HFFc6 (cell line): ENCODE data around the gene PAGR1. TPM values are rescaled to one million over a fixed set of nuclear protein-coding genes. Genes with fewer than 3 reads are reported as not detected.
A peak's percentile ranks its signal among the peaks of the same experiment; 100 is the strongest.

ENCODE experiments used
- DNase-seq: peaks from one replicate; pipeline ENCODE4 v3.0.0-alpha.2; 2018
- H3K27ac Mint-ChIP-seq: 2 replicates; pipeline ENCODE4 v1.8.0; 2020; ENCODE audit warnings: mild to moderate bottlenecking, mixed read lengths
- H3K27me3 Mint-ChIP-seq: 2 replicates; pipeline ENCODE4 v1.8.0; 2021; ENCODE audit warnings: mild to moderate bottlenecking, moderate library complexity, mixed read lengths; ENCODE audit not compliant: insufficient read depth
- H3K36me3 Mint-ChIP-seq: 2 replicates; pipeline ENCODE4 v1.8.0; 2021; ENCODE audit warnings: low read depth, mixed read lengths
- H3K4me1 Mint-ChIP-seq: 2 replicates; pipeline ENCODE4 v1.8.0; 2020; ENCODE audit warnings: low read depth, mixed read lengths
- H3K4me3 Mint-ChIP-seq: 2 replicates; pipeline ENCODE4 v1.8.0; 2020; ENCODE audit warnings: mild to moderate bottlenecking, moderate library complexity, mixed read lengths
- H3K9me3 Mint-ChIP-seq: 2 replicates; pipeline ENCODE4 v1.8.0; 2020; ENCODE audit warnings: mild to moderate bottlenecking, mixed read lengths
- total RNA-seq, 6 experiments: library from RNA; stranded (reverse); fragmentation: NEBNext Ultra II Directional; extraction: Animal tissue kit (Norgen Biotek cat#: 25700); gene quantifications; 2 replicates in 1 of 6; 3 replicates in 5 of 6; pipeline ENCODE4 v1.2.3, GENCODE V29; 2021
- TF ChIP-seq, protein P1 (sequence below): fragments of 200-600 bp; sonication (generic); IDR thresholded peaks from 2 replicates; pipeline ENCODE4 v1.5.0; 2021; ENCODE audit warnings: antibody characterized with exemption, mild to moderate bottlenecking

PAGR1 gene
- total RNA-seq, 6 experiments from 2014 or later, result 12.9 to 19.2 (median 17.7) TPM

GRCh38 chr16:29814592-29814991, 1.4 kb upstream of the PAGR1 start:
- DNase-seq, result no peak
- H3K27me3 Mint-ChIP-seq, result peaks cover 5% of the 10 kb centered on the region
- TF ChIP-seq, protein P1, sequence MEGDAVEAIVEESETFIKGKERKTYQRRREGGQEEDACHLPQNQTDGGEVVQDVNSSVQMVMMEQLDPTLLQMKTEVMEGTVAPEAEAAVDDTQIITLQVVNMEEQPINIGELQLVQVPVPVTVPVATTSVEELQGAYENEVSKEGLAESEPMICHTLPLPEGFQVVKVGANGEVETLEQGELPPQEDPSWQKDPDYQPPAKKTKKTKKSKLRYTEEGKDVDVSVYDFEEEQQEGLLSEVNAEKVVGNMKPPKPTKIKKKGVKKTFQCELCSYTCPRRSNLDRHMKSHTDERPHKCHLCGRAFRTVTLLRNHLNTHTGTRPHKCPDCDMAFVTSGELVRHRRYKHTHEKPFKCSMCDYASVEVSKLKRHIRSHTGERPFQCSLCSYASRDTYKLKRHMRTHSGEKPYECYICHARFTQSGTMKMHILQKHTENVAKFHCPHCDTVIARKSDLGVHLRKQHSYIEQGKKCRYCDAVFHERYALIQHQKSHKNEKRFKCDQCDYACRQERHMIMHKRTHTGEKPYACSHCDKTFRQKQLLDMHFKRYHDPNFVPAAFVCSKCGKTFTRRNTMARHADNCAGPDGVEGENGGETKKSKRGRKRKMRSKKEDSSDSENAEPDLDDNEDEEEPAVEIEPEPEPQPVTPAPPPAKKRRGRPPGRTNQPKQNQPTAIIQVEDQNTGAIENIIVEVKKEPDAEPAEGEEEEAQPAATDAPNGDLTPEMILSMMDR, result no peak
- peaks cover 88% of the 10 kb centered on the region for H3K4me1 Mint-ChIP-seq
- H3K36me3 Mint-ChIP-seq, result peaks cover 22% of the 10 kb centered on the region
- H3K9me3 Mint-ChIP-seq, result no peaks in the 10 kb centered on the region
- peak overlapping the region; percentile 94 for H3K4me3 Mint-ChIP-seq
- peak overlapping the region; percentile 96 for H3K27ac Mint-ChIP-seq

DNA sequence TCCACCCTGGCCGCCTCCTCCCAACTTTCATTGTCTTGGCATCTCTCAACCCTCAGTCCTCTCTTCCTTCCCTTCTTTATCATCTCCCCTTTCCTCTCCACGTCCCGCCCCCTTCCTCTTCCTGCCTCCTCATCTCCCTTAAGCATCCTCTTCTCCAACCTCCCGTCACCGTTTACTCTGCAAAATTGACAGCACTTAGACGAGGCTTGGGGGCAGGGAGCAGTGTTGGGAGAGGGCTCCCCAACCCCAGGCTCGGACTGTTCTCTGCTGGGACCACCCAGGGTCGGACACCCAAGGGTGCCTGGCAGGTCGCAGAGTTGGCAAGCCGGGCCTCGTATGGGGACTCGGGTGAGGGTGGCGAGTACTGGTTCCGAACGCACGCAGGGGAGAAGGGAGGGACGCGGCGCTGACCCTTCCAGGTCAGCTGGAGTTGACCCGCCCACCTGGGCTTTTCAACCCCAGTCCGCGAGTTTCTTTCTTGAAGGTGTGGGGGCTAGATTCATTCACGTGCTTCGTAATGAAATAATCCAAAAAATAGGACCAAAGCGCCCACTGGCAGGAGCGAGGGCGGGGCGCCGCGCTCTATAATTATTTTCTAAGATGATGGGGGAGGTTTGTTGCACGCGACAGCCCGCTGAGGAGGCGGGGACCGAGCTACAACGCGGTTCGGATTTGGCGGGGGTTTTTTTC, 775 bp upstream of the PAGR1 start:
- peak overlapping the region; percentile 96 for H3K27ac Mint-ChIP-seq
- no peaks in the 10 kb centered on the region for H3K9me3 Mint-ChIP-seq
- H3K4me3 Mint-ChIP-seq, result peak overlapping the region; percentile 94
- TF ChIP-seq, protein P1, result no peak
- H3K36me3 Mint-ChIP-seq, result peaks cover 25% of the 10 kb centered on the region
- DNase-seq, result no peak
- H3K27me3 Mint-ChIP-seq, result peaks cover 5% of the 10 kb centered on the region
- H3K4me1 Mint-ChIP-seq, result peaks cover 88% of the 10 kb centered on the region

DNA sequence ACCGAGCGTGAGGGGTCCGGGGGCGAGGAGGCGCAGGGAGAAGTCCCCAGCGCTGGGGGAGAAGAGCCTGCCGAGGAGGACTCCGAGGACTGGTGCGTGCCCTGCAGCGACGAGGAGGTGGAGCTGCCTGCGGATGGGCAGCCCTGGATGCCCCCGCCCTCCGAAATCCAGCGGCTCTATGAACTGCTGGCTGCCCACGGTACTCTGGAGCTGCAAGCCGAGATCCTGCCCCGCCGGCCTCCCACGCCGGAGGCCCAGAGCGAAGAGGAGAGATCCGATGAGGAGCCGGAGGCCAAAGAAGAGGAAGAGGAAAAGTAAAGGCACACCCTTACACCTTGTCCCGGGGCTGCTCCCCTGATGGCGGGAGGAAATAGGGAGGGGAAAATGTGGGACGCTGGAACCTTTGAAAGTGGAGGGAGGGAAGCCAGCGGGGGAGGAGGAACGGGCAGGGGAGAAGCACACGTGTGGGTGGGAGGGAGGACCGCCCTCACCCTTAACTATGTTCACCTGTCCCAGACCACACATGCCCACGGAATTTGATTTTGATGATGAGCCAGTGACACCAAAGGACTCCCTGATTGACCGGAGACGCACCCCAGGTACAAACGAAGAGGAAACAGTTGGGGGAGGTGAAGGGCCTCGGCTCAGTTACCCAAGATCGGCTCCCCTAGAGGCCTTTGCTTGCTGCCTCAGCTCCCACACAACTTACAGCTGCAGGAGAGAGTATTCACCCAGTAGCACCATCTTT, 916 bp downstream of the PAGR1 start:
- peak overlapping the region; percentile 94 for H3K4me3 Mint-ChIP-seq
- peaks cover 5% of the 10 kb centered on the region for H3K27me3 Mint-ChIP-seq
- peaks cover 35% of the 10 kb centered on the region for H3K36me3 Mint-ChIP-seq
- TF ChIP-seq, protein P1, result no peak
- no peaks in the 10 kb centered on the region for H3K9me3 Mint-ChIP-seq
- peak; percentile 61 for DNase-seq
- peak overlapping the region; percentile 96 for H3K27ac Mint-ChIP-seq
- H3K4me1 Mint-ChIP-seq, result peaks cover 78% of the 10 kb centered on the region

DNA sequence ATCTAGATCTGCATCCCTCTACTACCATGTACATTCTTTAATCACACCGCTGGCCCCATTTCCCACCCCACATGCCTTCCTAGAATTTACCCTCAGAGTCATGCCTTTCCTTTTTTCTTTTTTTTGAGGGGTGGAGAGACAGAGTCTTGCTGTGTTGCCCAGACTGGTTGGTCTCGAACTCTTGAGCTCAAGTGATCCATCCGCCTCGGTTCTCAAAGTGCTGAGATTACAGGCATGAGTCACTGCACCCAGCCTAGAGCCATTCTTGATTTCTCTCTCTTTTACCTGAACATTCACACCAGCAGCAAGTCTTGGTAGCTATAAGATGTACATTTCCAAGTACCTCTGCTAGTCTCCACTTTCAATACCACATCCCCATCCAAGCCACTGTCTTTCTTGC, 2.1 kb downstream of the PAGR1 start:
- Mint-ChIP-seq H3K4me1 (peaks cover 79% of the 10 kb centered on the region), H3K27me3 (peaks cover 5% of the 10 kb centered on the region), H3K27ac (peak overlapping the region; percentile 29), H3K36me3 (peaks cover 41% of the 10 kb centered on the region), H3K4me3 (peak overlapping the region; percentile 76), H3K9me3 (no peaks in the 10 kb centered on the region)
- TF ChIP-seq, protein P1, result no peak
- no peak for DNase-seq

DNA sequence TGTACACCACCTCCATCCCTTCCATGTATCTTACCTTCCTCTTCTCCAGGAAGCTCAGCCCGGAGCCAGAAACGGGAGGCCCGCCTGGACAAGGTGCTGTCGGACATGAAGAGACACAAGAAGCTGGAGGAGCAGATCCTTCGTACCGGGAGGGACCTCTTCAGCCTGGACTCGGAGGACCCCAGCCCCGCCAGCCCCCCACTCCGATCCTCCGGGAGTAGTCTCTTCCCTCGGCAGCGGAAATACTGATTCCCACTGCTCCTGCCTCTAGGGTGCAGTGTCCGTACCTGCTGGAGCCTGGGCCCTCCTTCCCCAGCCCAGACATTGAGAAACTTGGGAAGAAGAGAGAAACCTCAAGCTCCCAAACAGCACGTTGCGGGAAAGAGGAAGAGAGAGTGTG, 3.6 kb downstream of the PAGR1 start:
- H3K27ac Mint-ChIP-seq, result peak overlapping the region; percentile 99
- DNase-seq, result no peak
- TF ChIP-seq, protein P1, result peak; percentile 36
- peaks cover 82% of the 10 kb centered on the region for H3K4me1 Mint-ChIP-seq
- peak overlapping the region; percentile 98 for H3K4me3 Mint-ChIP-seq
- H3K9me3 Mint-ChIP-seq, result no peaks in the 10 kb centered on the region
- H3K36me3 Mint-ChIP-seq, result peaks cover 41% of the 10 kb centered on the region
- peaks cover 5% of the 10 kb centered on the region for H3K27me3 Mint-ChIP-seq
